Kidney (tissue), 14 donors: Measurements from ENCODE around the gene CACNA1S. TPM values are rescaled to one million over a fixed set of nuclear protein-coding genes. Genes with fewer than 3 reads are reported as not detected.

Experiments used
- DNase-seq, 5 donors: peaks; one replicate each; pipeline ENCODE4 v3.0.0-alpha.2; 2013 to 2020
- FAIRE-seq: peaks from 2 replicates; lab custom pipeline; 2012; peaks lifted over from hg19 to GRCh38; lab: Jason Lieb, UNC
- H3K27ac ChIP-seq, 2 donors: one replicate each; pipeline ENCODE4 v1.7.0; 2013; ENCODE audit warnings: low read depth in 2 of 2, low read length in 2 of 2, inconsistent platforms in 1 of 2
- H3K27me3 ChIP-seq: one replicate; pipeline ENCODE4 v1.7.1; 2013; ENCODE audit warnings: low read length, inconsistent platforms; ENCODE audit not compliant: control insufficient read depth, insufficient read depth
- H3K36me3 ChIP-seq, 3 donors: one replicate each; pipeline versions ENCODE4 v1.7.0 to v1.7.1; 2013; ENCODE audit warnings: low read length in 3 of 3, control low read depth in 1 of 3, inconsistent platforms in 1 of 3; ENCODE audit not compliant: insufficient read depth in 3 of 3, control insufficient read depth in 2 of 3
- H3K4me1 ChIP-seq, 3 donors: one replicate each; pipeline versions ENCODE4 v1.7.0 to v1.7.1; 2013; ENCODE audit warnings: low read length in 3 of 3, inconsistent platforms in 1 of 3, low read depth in 1 of 3; ENCODE audit not compliant: control insufficient read depth in 2 of 3, insufficient read depth in 2 of 3
- H3K4me3 ChIP-seq, 3 donors: one replicate each; pipeline versions ENCODE4 v1.7.0 to v1.8.1; 2013; ENCODE audit warnings: low read length in 3 of 3, control low read depth in 1 of 3, inconsistent platforms in 1 of 3
- H3K9ac ChIP-seq, 3 donors: one replicate each; pipeline versions ENCODE4 v1.7.0 to v1.7.1; 2013; ENCODE audit warnings: low read length in 3 of 3, control low read depth in 1 of 3, inconsistent platforms in 1 of 3
- H3K9me3 ChIP-seq, 3 donors: one replicate each; pipeline versions ENCODE4 v1.7.0 to v1.7.1; 2013; ENCODE audit warnings: low read length in 3 of 3, control low read depth in 1 of 3, inconsistent platforms in 1 of 3; ENCODE audit not compliant: control insufficient read depth in 2 of 3, insufficient read depth in 1 of 3
- CTCF ChIP-seq: IDR thresholded peaks from 3 replicates; pipeline ENCODE4 v1.5.1; 2012; ENCODE audit warnings: mild to moderate bottlenecking, moderate library complexity, borderline replicate concordance; ENCODE audit not compliant: insufficient read depth; ENCODE audit errors: extremely low read depth
- intact Hi-C: fragments of 100-400 bp; cut with DNase I; formaldehyde crosslinking; loops from one replicate; pipeline ENCODE4 v1.11.1; 2022
- polyA plus RNA-seq: library from polyadenylated mRNA; stranded (reverse); fragments of 350-450 nt; fragmentation: Illumina TruSeq; extraction: RNeasy Lipid Tissue Mini Kit (QIAGEN cat#74804); gene quantifications from one replicate; pipeline ENCODE4 v1.2.3, GENCODE V29; 2014; ENCODE audit warnings: low read depth, low replicate concordance; ENCODE audit not compliant: insufficient read depth
- total RNA-seq: library from RNA; stranded (reverse); fragmentation: NEBNext Ultra II Directional; extraction: Animal tissue kit (Norgen Biotek cat#: 25700); gene quantifications from one replicate; pipeline ENCODE4 v1.2.1, GENCODE V29; 2021
- donor health status: control.
- donor health status: control.
- donor health status: control.
- donor health status: control.
- donor health status: control.
- donor health status: DM: yes; HTN: yes; CAD: no.
- donor health status: Normal renal cell carcinoma (clear cell type).

The CACNA1S gene
- total and polyA plus RNA-seq, 2 donors from 2014 or later = 0.41 TPM; not detected in 1

DNA sequence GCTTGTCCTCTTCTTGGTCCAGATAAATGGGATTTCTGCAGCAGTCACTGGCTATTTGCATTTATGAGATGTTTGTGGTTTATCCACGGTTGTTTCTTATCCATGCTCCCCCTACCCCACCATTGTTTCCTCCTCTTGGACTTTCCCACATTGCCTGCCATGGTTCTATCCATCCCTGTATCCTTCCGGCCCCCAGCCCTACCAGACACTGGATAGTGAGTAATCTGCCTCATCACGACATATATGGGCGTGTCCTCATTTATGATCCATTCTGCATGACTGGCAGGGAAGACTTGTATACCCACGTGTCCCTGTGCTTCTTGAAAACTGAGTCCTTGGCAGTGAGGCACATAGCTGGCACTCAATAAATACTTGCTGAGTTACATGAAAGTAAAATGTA lies 40.1 kb downstream of the CACNA1S start:
- DNase-seq (no peak), FAIRE-seq (no peak)
- Histone ChIP-seq H3K9me3 (no peaks in the 10 kb centered on the region), H3K9ac (no peak overlapping the region), H3K4me1 (no peaks in the 10 kb centered on the region), H3K27ac (no peak overlapping the region), H3K36me3 (no peaks in the 10 kb centered on the region), H3K4me3 (no peak overlapping the region), H3K27me3 (no peaks in the 10 kb centered on the region)
- intact Hi-C loops = no loop called here
- TF ChIP-seq CTCF = no peak

GRCh38 chr1:201069636-201070035 lies 42.6 kb downstream of the CACNA1S start:
- no peak overlapping the region for H3K9ac ChIP-seq
- H3K4me1 ChIP-seq = no peaks in the 10 kb centered on the region
- no peak overlapping the region for H3K4me3 ChIP-seq
- intact Hi-C loops = no loop called here
- H3K9me3 ChIP-seq = no peaks in the 10 kb centered on the region
- H3K27me3 ChIP-seq = no peaks in the 10 kb centered on the region
- H3K27ac ChIP-seq = no peak overlapping the region
- H3K36me3 ChIP-seq = no peaks in the 10 kb centered on the region
- TF ChIP-seq CTCF = no peak
- FAIRE-seq (no peak), DNase-seq (no peak)

GRCh38 chr1:201068976-201069375 lies 43.2 kb downstream of the CACNA1S start:
- H3K9ac ChIP-seq = no peak overlapping the region
- intact Hi-C loops = no loop called here
- TF ChIP-seq CTCF = no peak
- DNase-seq = peak in 1 of 5 donors; percentile 25
- no peaks in the 10 kb centered on the region for H3K36me3 ChIP-seq
- no peaks in the 10 kb centered on the region for H3K4me1 ChIP-seq
- no peak overlapping the region for H3K4me3 ChIP-seq
- no peaks in the 10 kb centered on the region for H3K9me3 ChIP-seq
- no peaks in the 10 kb centered on the region for H3K27me3 ChIP-seq
- FAIRE-seq = no peak
- no peak overlapping the region for H3K27ac ChIP-seq

DNA sequence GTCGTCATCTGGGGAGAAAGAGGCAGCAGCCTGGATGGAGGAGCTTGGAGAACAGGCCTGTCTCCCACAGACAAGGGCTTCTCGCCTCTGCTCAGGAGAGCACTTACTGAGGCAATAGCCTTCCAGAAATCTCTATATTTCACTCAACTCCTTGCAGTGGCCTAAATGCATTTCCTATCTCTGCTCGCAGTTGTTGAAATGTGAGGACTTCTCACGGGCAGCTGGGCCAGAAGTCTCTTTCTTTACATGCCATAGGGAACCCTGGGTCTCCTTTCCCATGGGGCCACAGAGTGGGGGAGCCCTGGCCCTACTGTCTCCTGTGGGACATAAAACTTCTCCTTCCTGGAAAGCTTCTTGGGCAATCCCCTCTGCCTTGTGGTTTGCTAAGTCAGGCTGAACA lies 45.2 kb downstream of the CACNA1S start:
- intact Hi-C loops = no loop called here
- no peaks in the 10 kb centered on the region for H3K36me3 ChIP-seq
- H3K4me1 ChIP-seq = no peaks in the 10 kb centered on the region
- H3K9me3 ChIP-seq = no peaks in the 10 kb centered on the region
- TF ChIP-seq CTCF = no peak
- no peaks in the 10 kb centered on the region for H3K27me3 ChIP-seq
- no peak for FAIRE-seq
- H3K4me3 ChIP-seq = no peak overlapping the region
- DNase-seq = peak in 1 of 5 donors; percentile 22
- no peak overlapping the region for H3K27ac ChIP-seq
- H3K9ac ChIP-seq = no peak overlapping the region
